ENCODE measurements around the gene CDK5RAP1.
"Not testable (repeated sequence)": the region's sequence is repeated elsewhere in the genome, so short reads cannot be mapped to it uniquely, and the experiment has no call there.

Gene CDK5RAP1

GRCh38 chr20:33433465-33434234 lies 32.3 kb upstream of the CDK5RAP1 start:
- TF ChIP-seq CTCF (IDR thresholded peaks at IDR 0.05; ENCODE audit: control insufficient read depth, extremely low read depth, insufficient read depth) = no peak

GRCh38 chr20:33431797-33432381 lies 30.6 kb upstream of the CDK5RAP1 start:
- no peak for DNase-seq (ENCODE audit: low read depth)
- no peak overlapping the region for H3K4me3 ChIP-seq (ENCODE audit: low read depth, low read length)
- TF ChIP-seq CTCF (IDR thresholded peaks at IDR 0.05; ENCODE audit: control insufficient read depth, extremely low read depth, insufficient read depth) = no peak

More at GRCh38 chr20:33433465-33434234, 32.3 kb upstream of the CDK5RAP1 start:
- no peak overlapping the region for H3K4me3 ChIP-seq (ENCODE audit: low read depth, low read length)
- no peak for DNase-seq (ENCODE audit: low read depth)

- not testable (repeated sequence) for DNase-seq (ENCODE audit: low read depth); H3K4me3 ChIP-seq (ENCODE audit: low read depth, low read length)
Measured at GRCh38 chr20:33423875-33424274, 22.6 kb upstream of the CDK5RAP1 start.

- no peak for DNase-seq (ENCODE audit: low read depth)
- no peak overlapping the region for H3K4me3 ChIP-seq (ENCODE audit: low read depth, low read length)
- TF ChIP-seq CTCF (IDR thresholded peaks at IDR 0.05; ENCODE audit: control insufficient read depth, extremely low read depth, insufficient read depth) = no peak
Measured at GRCh38 chr20:33423141-33423834, 22.0 kb upstream of the CDK5RAP1 start.

- TF ChIP-seq CTCF (IDR thresholded peaks at IDR 0.05; ENCODE audit: control insufficient read depth, extremely low read depth, insufficient read depth) = no peak
- DNase-seq (ENCODE audit: low read depth) = no peak
- no peak overlapping the region for H3K4me3 ChIP-seq (ENCODE audit: low read depth, low read length)
Measured at GRCh38 chr20:33419140-33419974, 18.0 kb upstream of the CDK5RAP1 start.

GRCh38 chr20:33418033-33418432 lies 16.7 kb upstream of the CDK5RAP1 start:
- no peak for TF ChIP-seq CTCF (IDR thresholded peaks at IDR 0.05; ENCODE audit: control insufficient read depth, extremely low read depth, insufficient read depth)
- H3K4me3 ChIP-seq (ENCODE audit: low read depth, low read length) = no peak overlapping the region
- no peak for DNase-seq (ENCODE audit: low read depth)

GRCh38 chr20:33415948-33416347 lies 14.6 kb upstream of the CDK5RAP1 start:
- no peak overlapping the region for H3K4me3 ChIP-seq (ENCODE audit: low read depth, low read length)
- peak; percentile 79 for TF ChIP-seq CTCF (IDR thresholded peaks at IDR 0.05; ENCODE audit: control insufficient read depth, extremely low read depth, insufficient read depth)
- peak; percentile 36 for DNase-seq (ENCODE audit: low read depth)

Measured in LNCaP clone FGC (cell line).